Nephron progenitor cell (in vitro differentiated cells): ENCODE results near the gene IL4I1.
A peak's percentile ranks its signal among the peaks of the same experiment; 100 is the strongest.

Experiments used
- DNase-seq: peaks from one replicate; pipeline ENCODE4 v3.0.0; 2021
- H3K27ac Mint-ChIP-seq: 2 replicates; pipeline ENCODE4 v1.8.0; 2021; ENCODE audit warnings: mild to moderate bottlenecking, moderate library complexity, mixed read lengths
- H3K27me3 Mint-ChIP-seq: 2 replicates; pipeline ENCODE4 v1.8.0; 2021; ENCODE audit warnings: mild to moderate bottlenecking, low read depth, mixed read lengths; ENCODE audit not compliant: poor library complexity
- H3K36me3 Mint-ChIP-seq: 2 replicates; pipeline ENCODE4 v1.8.0; 2021; ENCODE audit warnings: low read depth, mixed read lengths
- H3K4me1 Mint-ChIP-seq: 2 replicates; pipeline ENCODE4 v1.8.0; 2021; ENCODE audit warnings: mixed read lengths
- H3K4me3 Mint-ChIP-seq: 2 replicates; pipeline ENCODE4 v1.8.0; 2021; ENCODE audit warnings: mild to moderate bottlenecking, moderate library complexity, mixed read lengths
- H3K9me3 Mint-ChIP-seq: 2 replicates; pipeline ENCODE4 v1.8.0; 2021; ENCODE audit warnings: mild to moderate bottlenecking, moderate library complexity, mixed read lengths
- CTCF ChIP-seq: fragments of 200-600 bp; sonication (generic); IDR thresholded peaks from 2 replicates; pipeline ENCODE4 v1.5.0; 2021; ENCODE audit warnings: antibody characterized with exemption

IL4I1 gene

GRCh38 chr19:49840321-49840720 is 56.4 kb downstream of the IL4I1 start:
- H3K4me3 Mint-ChIP-seq, result no peak overlapping the region
- H3K9me3 Mint-ChIP-seq, result no peaks in the 10 kb centered on the region
- peak overlapping the region; percentile 98 for H3K27ac Mint-ChIP-seq
- TF ChIP-seq CTCF, result no peak
- no peak for DNase-seq
- H3K27me3 Mint-ChIP-seq, result peaks cover 8% of the 10 kb centered on the region
- peaks cover 12% of the 10 kb centered on the region for H3K4me1 Mint-ChIP-seq
- H3K36me3 Mint-ChIP-seq, result peaks cover 47% of the 10 kb centered on the region

- peaks cover 8% of the 10 kb centered on the region for H3K27me3 Mint-ChIP-seq
- H3K27ac Mint-ChIP-seq, result no peak overlapping the region
- H3K4me1 Mint-ChIP-seq, result peaks cover 17% of the 10 kb centered on the region
- no peak overlapping the region for H3K4me3 Mint-ChIP-seq
- TF ChIP-seq CTCF, result no peak
- H3K9me3 Mint-ChIP-seq, result no peaks in the 10 kb centered on the region
- H3K36me3 Mint-ChIP-seq, result peaks cover 53% of the 10 kb centered on the region
- no peak for DNase-seq
These were observed 57.0 kb downstream of the IL4I1 start for GRCh38 chr19:49839713-49840112.
